BJ (cell line): ENCODE data around the gene PACSIN2. TPM values are rescaled to one million over a fixed set of nuclear protein-coding genes. Genes with fewer than 3 reads are reported as not detected.
"Not testable (repeated sequence)": the region's sequence is repeated elsewhere in the genome, so short reads cannot be mapped to it uniquely, and the experiment has no call there.

Experiments
- CTCF ChIA-PET: fragments of 350-600 bp; formaldehyde crosslinking; extraction: SDS; loops from one replicate; lab custom pipeline; 2021; ENCODE audit warnings: antibody characterized with exemption, inconsistent platforms; lab: Yijun Ruan, JAX
- POLR2A ChIA-PET: fragments of 300-600 bp; sonication (Branson Sonifier 250); formaldehyde crosslinking; extraction: SDS; loops from one replicate; lab custom pipeline; 2021; ENCODE audit warnings: antibody characterized with exemption; lab: Charles Lee
- DNase-seq: peaks from one replicate; pipeline ENCODE4 v3.0.0-alpha.2; 2011; ENCODE audit warnings: low read depth
- H3K27me3 ChIP-seq: 2 replicates; pipeline ENCODE4 v1.6.0; 2011; ENCODE audit warnings: low read length; ENCODE audit not compliant: control insufficient read depth, insufficient read depth
- H3K36me3 ChIP-seq: 2 replicates; pipeline ENCODE4 v1.5.1; 2011; ENCODE audit warnings: low read length; ENCODE audit not compliant: control insufficient read depth, insufficient read depth
- H3K4me3 ChIP-seq: 2 replicates; pipeline ENCODE4 v1.5.1; 2011; ENCODE audit warnings: low read depth, mild to moderate bottlenecking, control low read depth, low read length
- polyA plus RNA-seq: library from polyadenylated mRNA; depleted of rRNA; stranded (reverse); fragments of >200 nt; gene quantifications from 2 replicates; pipeline ENCODE4 v1.2.3, GENCODE V29; 2011
- TF ChIP-seq, protein P1 (sequence below): IDR thresholded peaks from 2 replicates; pipeline ENCODE4 v1.5.1; 2011; ENCODE audit warnings: low read depth, mild to moderate bottlenecking, control low read depth, inconsistent platforms, low read length, moderate library complexity; ENCODE audit not compliant: insufficient read depth

The PACSIN2 gene
- polyA plus RNA-seq, 1 experiment: 86.3 TPM

DNA sequence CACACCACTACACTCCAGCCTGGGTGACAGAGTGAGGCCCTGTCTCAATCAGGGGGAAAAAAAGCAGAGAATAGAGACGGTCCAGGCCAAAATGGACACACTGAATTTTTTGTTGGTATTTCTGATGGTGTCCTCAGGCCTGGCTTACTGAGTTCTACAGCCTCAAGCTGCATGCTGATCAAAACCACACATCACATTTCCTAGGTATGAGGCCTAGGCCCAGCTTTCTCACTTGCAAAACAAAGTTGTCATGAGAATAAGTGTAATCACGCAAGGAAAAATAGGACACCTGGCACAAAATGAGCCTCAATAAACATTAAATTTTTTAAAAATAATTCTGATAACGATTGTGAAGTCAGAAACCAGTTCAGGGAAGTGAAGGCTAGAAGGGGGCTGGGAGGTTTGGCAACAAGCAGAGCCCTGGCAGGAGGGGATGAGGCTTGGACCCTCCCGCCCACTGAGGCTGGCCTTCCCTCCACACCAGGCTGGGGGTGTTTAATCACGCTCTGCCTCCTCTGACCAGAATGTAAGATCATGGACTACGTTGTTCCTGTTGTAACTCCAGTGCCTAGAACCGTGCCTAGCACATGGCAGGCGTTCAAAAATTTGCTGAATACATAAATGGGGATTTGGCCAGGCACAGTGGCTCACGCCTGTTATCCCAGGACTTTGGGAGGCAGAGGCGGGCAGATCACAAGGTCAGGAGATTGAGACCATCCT is 18.1 kb downstream of the PACSIN2 start:
- DNase-seq: no peak
- TF ChIP-seq, protein P1, sequence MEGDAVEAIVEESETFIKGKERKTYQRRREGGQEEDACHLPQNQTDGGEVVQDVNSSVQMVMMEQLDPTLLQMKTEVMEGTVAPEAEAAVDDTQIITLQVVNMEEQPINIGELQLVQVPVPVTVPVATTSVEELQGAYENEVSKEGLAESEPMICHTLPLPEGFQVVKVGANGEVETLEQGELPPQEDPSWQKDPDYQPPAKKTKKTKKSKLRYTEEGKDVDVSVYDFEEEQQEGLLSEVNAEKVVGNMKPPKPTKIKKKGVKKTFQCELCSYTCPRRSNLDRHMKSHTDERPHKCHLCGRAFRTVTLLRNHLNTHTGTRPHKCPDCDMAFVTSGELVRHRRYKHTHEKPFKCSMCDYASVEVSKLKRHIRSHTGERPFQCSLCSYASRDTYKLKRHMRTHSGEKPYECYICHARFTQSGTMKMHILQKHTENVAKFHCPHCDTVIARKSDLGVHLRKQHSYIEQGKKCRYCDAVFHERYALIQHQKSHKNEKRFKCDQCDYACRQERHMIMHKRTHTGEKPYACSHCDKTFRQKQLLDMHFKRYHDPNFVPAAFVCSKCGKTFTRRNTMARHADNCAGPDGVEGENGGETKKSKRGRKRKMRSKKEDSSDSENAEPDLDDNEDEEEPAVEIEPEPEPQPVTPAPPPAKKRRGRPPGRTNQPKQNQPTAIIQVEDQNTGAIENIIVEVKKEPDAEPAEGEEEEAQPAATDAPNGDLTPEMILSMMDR: no peak
- CTCF ChIA-PET: interaction anchor here (1.9 kb wide), 1 partner anchor 37 kb away, joined by 4 read pairs; no protein-coding TSS in a partner anchor
- no peak overlapping the region for H3K4me3 ChIP-seq
- H3K27me3 ChIP-seq: no peaks in the 10 kb centered on the region
- POLR2A ChIA-PET: no interaction called here
- no peaks in the 10 kb centered on the region for H3K36me3 ChIP-seq

DNA sequence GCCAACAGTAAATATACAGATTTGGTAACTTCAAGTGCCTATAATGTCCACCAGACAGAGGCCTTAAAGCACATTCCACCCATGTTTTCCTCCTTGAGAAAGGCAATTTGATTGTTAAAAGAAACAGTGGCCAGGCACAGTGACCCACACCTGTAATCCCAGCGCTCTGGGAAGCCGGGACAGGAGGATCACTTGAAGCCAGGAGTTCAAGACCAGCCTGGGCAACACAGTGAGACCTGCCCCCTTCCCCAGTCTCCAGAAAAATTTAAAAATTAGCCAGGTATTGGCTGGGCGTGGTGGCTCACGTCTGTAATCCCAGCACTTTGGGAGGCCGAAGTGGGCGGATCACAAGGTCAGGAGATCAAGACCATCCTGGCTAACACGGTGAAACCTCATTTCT is 19.3 kb downstream of the PACSIN2 start:
- not testable (repeated sequence) for H3K36me3 ChIP-seq, DNase-seq, H3K4me3 ChIP-seq, H3K27me3 ChIP-seq
- CTCF ChIA-PET: interaction anchor here (0.8 to 1.0 kb wide), 4 partner anchors 9 to 192 kb away, joined by 3 to 4 read pairs (median 3); partner anchors contain the start of gene TTLL12
- POLR2A ChIA-PET: interaction anchor here (0.6 to 0.9 kb wide), 5 partner anchors 9 to 139 kb away, joined by 3 to 9 read pairs (median 4); partner anchors contain the start of gene PACSIN2

DNA sequence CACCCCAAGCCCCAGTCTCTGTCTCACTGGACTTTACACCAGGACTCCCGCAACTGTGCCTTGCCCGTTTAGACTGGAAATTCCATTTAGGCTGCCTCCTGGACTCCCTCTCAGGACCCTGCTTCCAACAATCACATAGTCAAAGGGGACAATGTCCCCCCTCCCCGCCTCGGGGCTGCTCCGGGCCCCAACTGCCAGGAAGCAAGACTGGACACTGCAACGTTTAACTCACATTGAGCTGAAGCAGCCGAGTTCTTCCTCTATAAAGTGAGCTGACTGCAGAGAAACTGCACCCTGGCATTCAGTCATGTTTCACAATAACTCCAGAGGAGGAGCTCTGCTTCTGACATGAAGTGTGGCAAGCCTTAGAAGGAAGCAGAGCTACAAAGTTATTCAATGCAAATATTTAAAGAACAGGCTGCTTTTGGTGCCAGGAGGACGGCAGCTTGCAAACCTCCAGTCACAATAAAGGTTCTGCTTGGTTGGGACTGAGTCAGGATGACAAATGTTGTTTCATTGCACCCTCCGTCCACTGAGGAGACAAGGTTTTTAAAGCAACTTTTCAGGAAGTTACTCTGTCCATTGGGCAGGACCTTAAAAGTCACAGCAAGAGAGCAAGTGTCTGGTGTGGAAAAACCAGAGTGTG is 19.9 kb downstream of the PACSIN2 start:
- TF ChIP-seq, protein P1: no peak
- H3K27me3 ChIP-seq: no peaks in the 10 kb centered on the region
- no peaks in the 10 kb centered on the region for H3K36me3 ChIP-seq
- peak overlapping the region; percentile 27 for H3K4me3 ChIP-seq
- POLR2A ChIA-PET: interaction anchor here (0.6 to 0.9 kb wide), 5 partner anchors 9 to 139 kb away, joined by 3 to 9 read pairs (median 4); partner anchors contain the start of gene PACSIN2
- CTCF ChIA-PET: interaction anchor here (0.8 to 1.0 kb wide), 4 partner anchors 9 to 192 kb away, joined by 3 to 4 read pairs (median 3); partner anchors contain the start of gene TTLL12
- DNase-seq: peak; percentile 69

DNA sequence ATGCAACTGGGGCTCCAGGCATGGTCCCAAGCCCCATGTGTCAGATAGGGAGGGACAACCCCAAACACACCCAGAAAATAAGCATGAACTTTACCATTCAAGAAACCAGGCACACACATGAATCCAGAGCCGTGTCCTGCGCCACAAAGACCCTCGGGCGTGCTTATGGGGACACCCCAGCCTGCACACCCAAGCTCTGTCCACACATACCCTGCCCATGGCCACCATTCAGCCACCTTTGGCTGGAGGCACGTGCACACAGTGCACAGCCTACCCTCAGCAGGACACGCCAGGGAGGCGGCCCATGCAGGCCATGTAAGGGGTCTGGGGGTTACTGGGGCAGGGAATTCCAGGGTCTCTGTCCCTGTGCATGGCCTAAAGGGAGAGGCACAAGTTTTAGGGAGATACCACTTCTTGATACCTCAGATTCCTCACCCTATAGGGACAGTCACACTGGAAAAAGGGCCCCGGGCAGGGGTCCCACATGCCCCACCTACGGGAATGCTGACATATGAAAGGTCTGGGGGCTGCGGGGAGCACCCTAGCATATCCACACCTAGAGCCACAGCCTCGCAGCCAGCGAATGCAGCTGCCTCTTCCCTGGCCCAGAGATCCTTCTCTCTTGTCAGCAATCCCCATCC is 20.6 kb downstream of the PACSIN2 start:
- POLR2A ChIA-PET: interaction anchor here (0.8 to 0.9 kb wide), 2 partner anchors 10 to 138 kb away, joined by 3 to 5 read pairs; no protein-coding TSS in a partner anchor
- peak overlapping the region; percentile 27 for H3K4me3 ChIP-seq
- TF ChIP-seq, protein P1: no peak
- no peak for DNase-seq
- H3K27me3 ChIP-seq: no peaks in the 10 kb centered on the region
- H3K36me3 ChIP-seq: no peaks in the 10 kb centered on the region
- CTCF ChIA-PET: interaction anchor here (0.8 to 1.9 kb wide), 5 partner anchors 10 to 193 kb away, joined by 3 to 8 read pairs (median 3); partner anchors contain the start of gene TTLL12

DNA sequence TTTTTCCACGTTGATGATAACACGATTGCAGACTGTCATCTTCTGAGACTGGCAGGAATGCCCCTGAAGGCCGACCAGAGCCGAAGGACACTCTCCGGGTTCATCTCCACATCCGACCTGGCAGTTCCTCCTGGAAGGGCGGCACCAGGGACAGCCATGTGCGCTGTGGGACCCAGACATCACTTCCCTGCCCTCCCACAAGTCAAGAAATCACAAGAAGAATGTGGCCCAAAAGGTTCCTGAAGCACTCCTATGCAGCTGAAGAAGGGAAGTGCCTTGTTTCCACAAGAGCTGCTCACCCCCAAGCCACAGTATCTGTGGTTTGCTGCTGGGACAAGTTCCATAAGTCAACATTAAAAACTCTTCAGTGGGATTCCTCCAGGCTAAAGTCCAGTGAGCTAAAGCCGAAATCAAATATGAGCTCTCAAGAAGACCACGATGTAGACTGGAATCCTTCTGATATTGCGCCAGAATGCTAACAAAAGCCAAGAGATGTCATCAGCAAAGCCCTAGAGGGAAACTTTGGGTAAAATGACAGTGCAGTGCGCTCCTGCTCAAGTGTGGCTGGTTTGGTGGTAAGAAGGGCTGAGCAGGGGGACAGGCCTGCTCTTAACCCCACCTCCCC is 21.2 kb downstream of the PACSIN2 start:
- ChIA-PET CTCF (interaction anchor here (0.7 to 1.9 kb wide), 3 partner anchors 8 to 126 kb away, joined by 3 to 8 read pairs (median 3); no protein-coding TSS in a partner anchor), POLR2A (interaction anchor here (0.5 kb wide), 1 partner anchor 11 kb away, joined by 3 read pairs; no protein-coding TSS in a partner anchor)
- H3K27me3 ChIP-seq: no peaks in the 10 kb centered on the region
- TF ChIP-seq, protein P1: no peak
- DNase-seq: no peak
- no peaks in the 10 kb centered on the region for H3K36me3 ChIP-seq
- H3K4me3 ChIP-seq: no peak overlapping the region
